ENCODE measurements around the gene CYYR1.
"Not testable (repeated sequence)": the region's sequence is repeated elsewhere in the genome, so short reads cannot be mapped to it uniquely, and the experiment has no call there.

CYYR1 gene

GRCh38 chr21:26491663-26492062, 81.4 kb downstream of the CYYR1 start:
- no peak for DNase-seq (ENCODE audit: low read depth in 2 of 2, low spot score in 1 of 2)

DNA sequence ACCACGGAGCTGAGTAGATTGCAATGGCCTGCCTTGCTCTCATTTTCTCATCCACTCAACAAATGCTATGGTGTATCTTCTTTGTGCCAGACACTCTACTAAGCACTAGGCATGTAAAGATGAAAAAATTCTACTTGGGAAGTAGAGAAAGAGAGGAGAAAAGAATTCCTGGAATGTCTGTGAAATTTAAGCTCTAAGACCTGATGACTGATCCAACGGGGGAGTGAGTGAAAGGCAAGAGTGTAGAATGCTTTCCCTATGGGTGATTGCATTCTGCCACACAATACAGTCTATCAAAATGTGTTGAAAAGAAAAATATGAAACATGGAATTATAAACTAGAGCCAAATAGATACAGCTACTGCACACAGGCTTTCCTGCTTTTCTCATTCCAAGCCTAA, 82.3 kb downstream of the CYYR1 start:
- DNase-seq (ENCODE audit: low read depth in 2 of 2, low spot score in 1 of 2): no peak

- no peak for DNase-seq (ENCODE audit: low read depth in 2 of 2, low spot score in 1 of 2)
Measured at GRCh38 chr21:26489781-26490180, 83.3 kb downstream of the CYYR1 start.

DNA sequence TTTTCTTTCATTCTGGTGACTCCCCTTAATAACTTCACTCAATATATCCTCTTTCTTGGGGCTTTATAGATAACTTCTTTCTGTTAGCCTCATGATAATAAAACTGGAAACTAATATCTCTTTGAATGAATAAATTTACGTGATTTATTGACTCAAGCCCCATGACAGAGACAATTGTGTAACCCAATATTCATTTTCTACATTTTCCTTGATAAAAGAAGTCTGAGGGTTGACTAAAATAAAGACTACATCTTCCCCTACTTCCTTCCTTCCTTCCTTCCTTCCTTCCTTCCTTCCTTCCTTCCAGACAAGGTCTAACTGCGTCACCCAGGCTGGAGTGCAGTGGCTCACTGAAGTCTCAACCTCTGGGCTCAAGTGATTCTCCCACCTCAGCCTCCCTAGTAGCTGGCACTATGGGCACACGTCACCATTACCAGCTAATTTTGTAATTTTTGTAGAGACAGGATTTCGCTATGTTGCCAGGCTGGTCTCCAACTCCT, 85.1 kb downstream of the CYYR1 start:
- no peak for DNase-seq (ENCODE audit: low read depth in 2 of 2, low spot score in 1 of 2)

- no peak for DNase-seq (ENCODE audit: low read depth in 2 of 2, low spot score in 1 of 2)
Measured at GRCh38 chr21:26473471-26473870, 99.6 kb downstream of the CYYR1 start.

GRCh38 chr21:26471099-26471471, 102.0 kb downstream of the CYYR1 start:
- no peak for DNase-seq (ENCODE audit: low read depth in 2 of 2, low spot score in 1 of 2)

- no peak for DNase-seq (ENCODE audit: low read depth in 2 of 2, low spot score in 1 of 2)
Measured at GRCh38 chr21:26470351-26471098, 102.6 kb downstream of the CYYR1 start.

DNA sequence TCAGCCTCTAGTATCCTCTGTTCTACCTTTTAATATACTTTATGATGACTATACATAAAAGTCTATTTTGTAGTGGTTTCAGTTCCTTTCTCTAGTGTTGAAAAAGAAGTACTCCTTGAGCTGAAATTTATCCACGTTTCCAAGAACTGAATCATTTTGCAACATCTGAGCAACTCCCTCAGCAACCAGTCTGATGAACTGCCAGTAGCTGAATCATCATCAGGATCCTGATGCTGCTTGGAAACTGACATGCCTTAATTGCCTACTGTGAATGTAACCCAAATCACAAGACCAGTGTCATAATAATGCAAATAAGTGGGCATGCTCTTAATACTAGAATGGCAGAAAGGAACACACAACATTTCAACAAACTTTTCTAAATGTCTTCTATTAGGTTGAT, 103.3 kb downstream of the CYYR1 start:
- DNase-seq (ENCODE audit: low read depth in 2 of 2, low spot score in 1 of 2): no peak

- no peak for DNase-seq (ENCODE audit: low read depth in 2 of 2, low spot score in 1 of 2)
Measured at GRCh38 chr21:26465916-26466315, 107.2 kb downstream of the CYYR1 start.

GRCh38 chr21:26461500-26461899, 111.6 kb downstream of the CYYR1 start:
- DNase-seq (ENCODE audit: low read depth in 2 of 2, low spot score in 1 of 2): no peak

- DNase-seq (ENCODE audit: low read depth in 2 of 2, low spot score in 1 of 2): no peak
Measured at GRCh38 chr21:26460621-26461020, 112.5 kb downstream of the CYYR1 start.

DNA sequence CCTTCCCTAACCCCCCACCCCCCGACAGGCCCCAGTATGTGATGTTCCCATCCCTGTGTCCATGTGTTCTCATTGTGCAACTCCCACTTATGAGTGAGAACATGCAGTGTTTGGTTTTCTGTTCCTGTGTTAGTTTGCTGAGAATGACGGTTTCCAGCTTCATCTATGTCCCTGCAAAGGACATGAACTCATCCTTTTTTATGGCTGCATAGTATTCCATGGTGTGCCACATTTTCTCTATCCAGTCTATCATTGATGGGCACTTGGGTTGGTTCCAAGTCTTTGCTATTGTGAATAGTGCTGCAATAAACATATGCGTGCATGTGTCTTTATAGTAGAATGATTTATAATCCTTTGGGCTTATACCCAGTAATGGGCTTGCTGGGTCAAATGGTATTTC, 114.2 kb downstream of the CYYR1 start:
- DNase-seq (ENCODE audit: low read depth in 2 of 2, low spot score in 1 of 2): not testable (repeated sequence)

- no peak for DNase-seq (ENCODE audit: low read depth in 2 of 2, low spot score in 1 of 2)
Measured at GRCh38 chr21:26457817-26458216, 115.3 kb downstream of the CYYR1 start.

DNA sequence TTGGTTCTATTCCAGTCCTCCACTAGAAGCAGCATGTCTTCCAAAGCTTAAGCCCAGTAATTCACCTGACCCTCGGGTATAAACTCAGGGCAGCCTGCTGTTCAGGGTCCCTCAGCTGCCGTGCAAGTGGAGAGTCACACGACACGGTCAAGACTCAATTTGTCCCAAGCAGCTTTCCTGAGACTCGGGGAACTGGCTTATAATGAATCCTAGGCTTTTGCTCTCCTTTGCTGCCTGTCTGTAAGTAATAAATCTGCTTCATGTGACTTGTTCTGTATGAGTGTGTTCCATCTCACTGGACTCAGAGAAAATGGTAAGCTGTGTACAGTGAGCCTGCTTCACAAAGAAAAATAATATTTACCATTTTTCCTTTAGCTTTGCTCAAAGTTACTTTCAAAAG, 119.8 kb downstream of the CYYR1 start:
- no peak for DNase-seq (ENCODE audit: low read depth in 2 of 2, low spot score in 1 of 2)

DNA sequence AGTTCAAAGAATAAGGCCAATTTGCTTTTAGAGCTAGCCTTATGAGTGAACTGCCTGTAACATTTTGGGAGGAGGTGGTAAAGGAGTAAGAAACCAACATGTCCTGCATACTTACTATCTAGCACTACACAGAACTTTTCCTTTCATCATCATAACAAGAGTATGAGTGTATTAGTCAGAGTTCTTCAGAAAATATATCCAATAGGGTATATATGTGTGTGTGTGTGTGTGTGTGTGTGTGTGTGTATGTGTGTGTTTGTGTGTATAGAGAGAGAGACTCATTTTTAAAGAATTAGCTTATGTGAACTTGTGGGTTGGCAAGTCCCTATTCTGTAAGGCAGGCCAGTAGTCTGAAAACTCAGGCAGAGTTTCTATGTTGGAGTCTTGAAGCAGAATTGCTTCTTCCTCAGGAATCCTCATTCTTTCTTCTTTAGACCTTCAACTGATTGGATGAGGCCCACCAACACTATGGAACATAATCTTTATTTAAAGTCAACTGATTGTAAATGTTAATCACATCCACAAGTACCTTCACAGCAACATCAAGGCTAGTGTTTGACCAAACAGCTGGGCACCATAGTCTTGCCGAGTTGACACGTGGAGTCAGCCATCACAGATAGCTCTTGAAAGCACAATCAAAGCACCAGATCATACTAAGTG, 121.9 kb downstream of the CYYR1 start:
- no peak for DNase-seq (ENCODE audit: low read depth in 2 of 2, low spot score in 1 of 2)

DNA sequence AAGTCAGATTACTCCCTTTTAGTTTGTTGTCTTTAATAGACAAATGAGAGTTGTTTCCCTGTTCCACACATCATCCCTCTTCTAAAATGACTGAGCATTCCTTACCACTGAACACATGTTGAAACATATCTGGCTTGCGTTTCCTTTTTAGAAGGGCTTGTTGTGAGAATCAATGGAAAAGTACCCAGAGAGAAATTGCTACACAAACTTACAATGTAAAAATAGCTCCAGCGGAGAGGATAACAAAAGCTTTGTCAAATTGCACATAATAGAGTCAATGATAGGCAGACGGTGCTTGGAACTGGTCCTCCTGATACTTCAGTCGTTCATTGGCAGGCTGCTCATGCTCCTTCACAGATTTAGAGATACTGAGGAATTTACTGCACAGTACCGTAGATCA, 123.9 kb downstream of the CYYR1 start:
- DNase-seq (ENCODE audit: low read depth in 2 of 2, low spot score in 1 of 2): no peak

DNA sequence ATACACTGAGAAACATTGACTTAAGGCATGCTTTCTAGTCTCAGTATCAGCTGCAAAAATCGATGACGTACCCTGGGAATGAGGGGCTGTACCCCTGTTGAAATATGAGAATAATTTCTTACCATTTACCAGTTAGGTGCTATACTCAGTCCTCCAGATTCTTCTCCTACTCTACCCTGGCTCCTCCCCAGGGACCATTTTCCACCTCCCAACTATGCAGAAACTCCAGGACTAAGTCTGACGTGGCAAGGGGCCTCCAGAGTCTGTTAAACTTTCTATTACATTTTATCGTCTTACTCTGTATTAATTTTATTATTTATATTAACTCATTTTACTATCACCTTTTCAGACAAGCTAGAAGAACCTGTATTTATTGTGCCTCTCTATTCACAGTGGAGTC, 124.3 kb downstream of the CYYR1 start:
- no peak for DNase-seq (ENCODE audit: low read depth in 2 of 2, low spot score in 1 of 2)

- DNase-seq (ENCODE audit: low read depth in 2 of 2, low spot score in 1 of 2): no peak
Measured at GRCh38 chr21:26447932-26448475, 125.1 kb downstream of the CYYR1 start.

- DNase-seq (ENCODE audit: low read depth in 2 of 2, low spot score in 1 of 2): no peak
Measured at GRCh38 chr21:26445440-26445839, 127.6 kb downstream of the CYYR1 start.

DNA sequence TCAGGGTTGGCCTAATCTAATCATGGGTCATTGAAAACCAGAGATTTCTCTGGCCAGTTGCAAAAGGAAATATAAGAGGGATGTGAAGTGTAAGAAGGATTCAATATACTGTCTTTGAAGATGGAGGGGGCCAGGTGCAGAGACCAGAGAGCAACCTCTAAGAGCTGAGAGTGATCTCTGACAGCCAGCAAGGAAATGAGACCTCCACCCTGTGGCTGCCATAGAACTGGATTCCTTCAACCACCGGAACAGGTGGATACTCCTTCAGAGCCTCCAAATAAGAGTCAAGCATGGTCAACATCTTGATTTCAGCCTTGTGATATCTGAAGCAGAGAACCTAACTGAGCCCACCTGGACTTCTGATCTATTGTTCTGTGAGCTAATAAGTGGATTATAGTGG, 128.4 kb downstream of the CYYR1 start:
- no peak for DNase-seq (ENCODE audit: low read depth in 2 of 2, low spot score in 1 of 2)

- no peak for DNase-seq (ENCODE audit: low read depth in 2 of 2, low spot score in 1 of 2)
Measured at GRCh38 chr21:26443867-26444266, 129.2 kb downstream of the CYYR1 start.

DNA sequence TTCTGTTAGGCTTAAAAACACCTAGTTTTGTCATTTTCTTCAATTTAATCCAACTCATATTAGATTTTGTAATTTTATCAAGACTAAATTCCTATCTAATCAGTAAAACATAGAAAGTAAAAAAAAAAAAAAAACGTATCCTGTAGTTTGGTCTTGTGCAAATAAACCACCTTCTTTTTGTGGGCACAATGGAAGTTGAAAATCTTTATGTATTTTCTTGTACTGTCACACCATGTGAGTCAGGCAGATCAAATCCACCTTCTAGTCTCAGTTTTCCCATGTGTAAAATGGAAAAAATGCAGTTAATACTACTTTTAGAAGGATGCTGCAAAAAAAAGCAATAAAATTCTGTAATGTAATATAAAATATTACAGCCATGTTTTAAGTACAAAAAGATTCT, 129.8 kb downstream of the CYYR1 start:
- DNase-seq (ENCODE audit: low read depth in 2 of 2, low spot score in 1 of 2): no peak

GRCh38 chr21:26441149-26441548, 131.9 kb downstream of the CYYR1 start:
- no peak for DNase-seq (ENCODE audit: low read depth in 2 of 2, low spot score in 1 of 2)
